AG08395 (cell line): ENCODE measurements around the gene DTNB.

Experiments
- DNase-seq: peaks from one replicate; pipeline ENCODE4 v3.0.0; 2012; ENCODE audit warnings: mixed read lengths, low spot score

The DTNB gene

GRCh38 chr2:25369876-25370275 lies 303.5 kb downstream of the DTNB start:
- no peak for DNase-seq

- no peak for DNase-seq
These were observed 303.9 kb downstream of the DTNB start for GRCh38 chr2:25369439-25369838.

- DNase-seq: peak; percentile 54
These were observed 304.7 kb downstream of the DTNB start for GRCh38 chr2:25368660-25369059.

GRCh38 chr2:25367296-25367695 lies 306.1 kb downstream of the DTNB start:
- DNase-seq: no peak

- DNase-seq: no peak
These were observed 306.7 kb downstream of the DTNB start for GRCh38 chr2:25366629-25367028.

GRCh38 chr2:25365241-25365640 lies 308.1 kb downstream of the DTNB start:
- DNase-seq: no peak

- no peak for DNase-seq
These were observed 309.6 kb downstream of the DTNB start for GRCh38 chr2:25363733-25364132.

- DNase-seq: no peak
These were observed 310.8 kb downstream of the DTNB start for GRCh38 chr2:25362434-25363145.

- peak; percentile 97 for DNase-seq
These were observed 311.3 kb downstream of the DTNB start for GRCh38 chr2:25362049-25362433.

- no peak for DNase-seq
These were observed 311.9 kb downstream of the DTNB start for GRCh38 chr2:25361261-25362048.

GRCh38 chr2:25358836-25359235 lies 314.5 kb downstream of the DTNB start:
- DNase-seq: no peak

GRCh38 chr2:25358249-25358815 lies 315.0 kb downstream of the DTNB start:
- DNase-seq: no peak

- DNase-seq: no peak
These were observed 317.3 kb downstream of the DTNB start for GRCh38 chr2:25356088-25356487.

- DNase-seq: no peak
These were observed 318.1 kb downstream of the DTNB start for GRCh38 chr2:25355270-25355669.

- no peak for DNase-seq
These were observed 319.3 kb downstream of the DTNB start for GRCh38 chr2:25354116-25354515.

- DNase-seq: peak; percentile 70
These were observed 324.0 kb downstream of the DTNB start for GRCh38 chr2:25349397-25349796.

GRCh38 chr2:25347846-25348245 lies 325.5 kb downstream of the DTNB start:
- no peak for DNase-seq

GRCh38 chr2:25347205-25347815 lies 326.1 kb downstream of the DTNB start:
- DNase-seq: no peak

- no peak for DNase-seq
These were observed 330.1 kb downstream of the DTNB start for GRCh38 chr2:25343187-25343825.

- peak; percentile 86 for DNase-seq
These were observed 330.8 kb downstream of the DTNB start for GRCh38 chr2:25342372-25343186.

GRCh38 chr2:25341753-25342371 lies 331.5 kb downstream of the DTNB start, which contains the start of gene DNMT3A:
TSS of gene DNMT3A (minus strand) at chr2:25341925. CDS start at chr2:25313984, 27,941 bp downstream.
- peak; percentile 75 for DNase-seq
